K562 (cell line): ENCODE measurements around the gene CIART.

Source experiments
- CEBPB ChIP-seq: fragments of 450-650 bp; IDR thresholded peaks from 2 replicates; pipeline ENCODE4 v1.6.1; 2016; ENCODE audit warnings: missing genetic modification characterization, missing compliant biosample characterization
- CTCF ChIP-seq, 3 experiments: IDR thresholded peaks in 2 of 3; conservative IDR thresholded peaks in 1 of 3; 2 replicates each; pipeline ENCODE4 v1.5.1; 2011 to 2012; ENCODE audit warnings: low read length in 3 of 3, mild to moderate bottlenecking in 3 of 3, control low read depth in 2 of 3, improper control_type of control experiment in 1 of 3, inconsistent platforms in 1 of 3, low read depth in 1 of 3, mixed read lengths in 1 of 3, moderate library complexity in 1 of 3; ENCODE audit not compliant: insufficient read depth in 2 of 3
- FOXA1 ChIP-seq: fragments of 450-650 bp; IDR thresholded peaks from 2 replicates; pipeline ENCODE4 v1.6.1; 2016; ENCODE audit warnings: mild to moderate bottlenecking, borderline replicate concordance
- GATAD2A ChIP-seq: fragments of 450-650 bp; IDR thresholded peaks from 2 replicates; pipeline ENCODE4 v1.6.1; 2017
- ID3 ChIP-seq, 2 experiments: fragments of 250-450 bp in 1 of 2; fragments of 450-650 bp in 1 of 2; sonication (Bioruptor Pico) in 1 of 2; IDR thresholded peaks; 2 replicates each; pipeline versions ENCODE4 v1.6.1 to v1.8.0; 2016 to 2021; ENCODE audit warnings: mild to moderate bottlenecking in 2 of 2, moderate library complexity in 2 of 2, missing compliant biosample characterization in 1 of 2, missing genetic modification characterization in 1 of 2
- REST ChIP-seq, 2 experiments: fragments of 450-650 bp; formaldehyde crosslinking in 1 of 2; IDR thresholded peaks; 2 replicates each; pipeline versions ENCODE4 v1.4.0 to v1.6.1; 2014 to 2020; ENCODE audit warnings: mild to moderate bottlenecking in 2 of 2, borderline replicate concordance in 1 of 2, low read depth in 1 of 2
- ZNF277 ChIP-seq: fragments of 250-450 bp; sonication (Bioruptor Pico); IDR thresholded peaks from 2 replicates; pipeline ENCODE4 v1.8.0; 2022; ENCODE audit warnings: inconsistent platforms, mild to moderate bottlenecking, moderate library complexity, borderline replicate concordance

- no peak for TF ChIP-seq CTCF (IDR thresholded peaks at IDR 0.05 in 2 of 3, conservative IDR thresholded peaks at IDR 0.05 in 1 of 3; ENCODE audit: insufficient read depth in 2 of 3, low read depth in 1 of 3, low read length in 3 of 3)
- TF ChIP-seq REST (IDR thresholded peaks at IDR 0.05; ENCODE audit: borderline replicate concordance), result no peak
- no peak for TF ChIP-seq REST (CRISPR knock-in tag; IDR thresholded peaks at IDR 0.05; ENCODE audit: low read depth)
- TF ChIP-seq FOXA1, result no peak
- TF ChIP-seq ZNF277 (CRISPR knock-in tag), result no peak
- no peak for TF ChIP-seq ID3 (CRISPR knock-in tag; IDR thresholded peaks at IDR 0.05)
- TF ChIP-seq ID3 (tag; IDR thresholded peaks at IDR 0.05), result no peak
- no peak for TF ChIP-seq GATAD2A
- no peak for TF ChIP-seq CEBPB (tag)
These were observed 20.0 kb downstream of the CIART start for GRCh38 chr1:150302338-150302737.
